Epithelial cell of proximal tubule (primary cell): ENCODE data around the gene ADM5. TPM values are rescaled to one million over a fixed set of nuclear protein-coding genes. Genes with fewer than 3 reads are reported as not detected.
A peak's percentile ranks its signal among the peaks of the same experiment; 100 is the strongest.

ENCODE experiments used
- DNase-seq: peaks from one replicate; pipeline ENCODE4 v3.0.0-alpha.2; 2011; ENCODE audit warnings: low read depth
- H3K4me3 ChIP-seq: 2 replicates; pipeline ENCODE4 v1.5.1; 2011; ENCODE audit warnings: low read depth, mild to moderate bottlenecking, low read length
- total RNA-seq: library from RNA; depleted of rRNA; stranded (reverse); fragments of >200 nt; gene quantifications from 2 replicates; pipeline ENCODE4 v1.2.3, GENCODE V29; 2015
- TF ChIP-seq, protein P1 (sequence below): conservative IDR thresholded peaks from 2 replicates; pipeline ENCODE4 v1.5.1; 2012; ENCODE audit warnings: low read depth, mild to moderate bottlenecking, low read length

The ADM5 gene
- total RNA-seq, 1 donor from 2014 or later, result 2.8 TPM

DNA sequence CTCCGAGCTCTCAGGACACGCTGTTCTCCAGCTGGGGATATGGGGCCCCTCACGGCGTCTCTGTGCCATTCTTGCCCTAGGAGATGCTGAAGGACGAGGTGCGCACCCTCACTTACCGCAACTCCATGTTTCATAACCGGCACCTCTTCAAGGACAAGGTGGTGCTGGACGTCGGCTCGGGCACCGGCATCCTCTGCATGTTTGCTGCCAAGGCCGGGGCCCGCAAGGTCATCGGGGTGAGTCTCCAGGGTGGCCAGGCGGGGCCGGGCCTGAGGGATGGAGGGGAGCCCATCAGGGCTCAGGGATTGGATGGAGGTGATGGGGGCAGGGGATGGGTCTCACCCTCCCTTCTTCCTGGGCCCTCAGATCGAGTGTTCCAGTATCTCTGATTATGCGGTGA lies 7.6 kb upstream of the ADM5 start:
- TF ChIP-seq, protein P1, sequence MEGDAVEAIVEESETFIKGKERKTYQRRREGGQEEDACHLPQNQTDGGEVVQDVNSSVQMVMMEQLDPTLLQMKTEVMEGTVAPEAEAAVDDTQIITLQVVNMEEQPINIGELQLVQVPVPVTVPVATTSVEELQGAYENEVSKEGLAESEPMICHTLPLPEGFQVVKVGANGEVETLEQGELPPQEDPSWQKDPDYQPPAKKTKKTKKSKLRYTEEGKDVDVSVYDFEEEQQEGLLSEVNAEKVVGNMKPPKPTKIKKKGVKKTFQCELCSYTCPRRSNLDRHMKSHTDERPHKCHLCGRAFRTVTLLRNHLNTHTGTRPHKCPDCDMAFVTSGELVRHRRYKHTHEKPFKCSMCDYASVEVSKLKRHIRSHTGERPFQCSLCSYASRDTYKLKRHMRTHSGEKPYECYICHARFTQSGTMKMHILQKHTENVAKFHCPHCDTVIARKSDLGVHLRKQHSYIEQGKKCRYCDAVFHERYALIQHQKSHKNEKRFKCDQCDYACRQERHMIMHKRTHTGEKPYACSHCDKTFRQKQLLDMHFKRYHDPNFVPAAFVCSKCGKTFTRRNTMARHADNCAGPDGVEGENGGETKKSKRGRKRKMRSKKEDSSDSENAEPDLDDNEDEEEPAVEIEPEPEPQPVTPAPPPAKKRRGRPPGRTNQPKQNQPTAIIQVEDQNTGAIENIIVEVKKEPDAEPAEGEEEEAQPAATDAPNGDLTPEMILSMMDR, result no peak

DNA sequence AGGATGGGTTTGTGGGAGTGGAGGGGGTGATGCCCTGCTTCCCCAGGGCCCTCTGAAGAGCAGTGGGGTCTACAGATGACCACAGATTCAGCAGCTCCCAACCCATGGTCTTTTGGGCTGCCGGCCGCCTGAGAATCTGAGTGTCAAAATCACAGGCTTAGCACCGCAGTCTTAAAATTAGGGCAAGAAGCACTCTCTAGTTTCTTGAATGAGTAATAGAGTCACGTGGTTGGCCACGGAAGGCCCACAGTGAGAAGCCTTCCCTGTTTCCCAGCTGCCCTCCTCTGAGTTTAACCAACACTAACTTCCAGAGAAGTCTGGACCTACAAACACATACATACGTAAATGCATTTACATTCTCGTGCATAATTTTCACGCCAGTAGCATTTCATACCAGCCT lies 7.1 kb upstream of the ADM5 start:
- DNase-seq, result no peak
- TF ChIP-seq, protein P1, result no peak
- no peak overlapping the region for H3K4me3 ChIP-seq

More for the DNA sequence above, 7.6 kb upstream of the ADM5 start:
- DNase-seq, result no peak
- no peak overlapping the region for H3K4me3 ChIP-seq

DNA sequence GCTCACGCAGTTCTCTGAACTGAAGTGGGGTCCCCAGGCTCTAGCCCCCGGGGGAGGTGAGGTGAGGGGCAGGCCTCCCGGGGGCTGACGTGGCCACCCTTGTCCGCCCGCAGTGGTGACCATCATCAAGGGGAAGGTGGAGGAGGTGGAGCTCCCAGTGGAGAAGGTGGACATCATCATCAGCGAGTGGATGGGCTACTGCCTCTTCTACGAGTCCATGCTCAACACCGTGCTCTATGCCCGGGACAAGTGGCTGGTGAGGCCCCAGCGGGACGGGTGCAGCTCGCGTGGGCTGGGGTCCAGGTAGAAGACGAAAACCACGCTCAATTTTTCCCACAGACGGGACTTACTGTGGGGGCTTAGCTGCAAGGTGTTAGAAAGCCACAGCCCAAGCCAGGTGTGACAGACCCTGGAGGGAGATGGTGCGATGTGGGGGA lies 5.6 kb upstream of the ADM5 start:
- no peak for DNase-seq

DNA sequence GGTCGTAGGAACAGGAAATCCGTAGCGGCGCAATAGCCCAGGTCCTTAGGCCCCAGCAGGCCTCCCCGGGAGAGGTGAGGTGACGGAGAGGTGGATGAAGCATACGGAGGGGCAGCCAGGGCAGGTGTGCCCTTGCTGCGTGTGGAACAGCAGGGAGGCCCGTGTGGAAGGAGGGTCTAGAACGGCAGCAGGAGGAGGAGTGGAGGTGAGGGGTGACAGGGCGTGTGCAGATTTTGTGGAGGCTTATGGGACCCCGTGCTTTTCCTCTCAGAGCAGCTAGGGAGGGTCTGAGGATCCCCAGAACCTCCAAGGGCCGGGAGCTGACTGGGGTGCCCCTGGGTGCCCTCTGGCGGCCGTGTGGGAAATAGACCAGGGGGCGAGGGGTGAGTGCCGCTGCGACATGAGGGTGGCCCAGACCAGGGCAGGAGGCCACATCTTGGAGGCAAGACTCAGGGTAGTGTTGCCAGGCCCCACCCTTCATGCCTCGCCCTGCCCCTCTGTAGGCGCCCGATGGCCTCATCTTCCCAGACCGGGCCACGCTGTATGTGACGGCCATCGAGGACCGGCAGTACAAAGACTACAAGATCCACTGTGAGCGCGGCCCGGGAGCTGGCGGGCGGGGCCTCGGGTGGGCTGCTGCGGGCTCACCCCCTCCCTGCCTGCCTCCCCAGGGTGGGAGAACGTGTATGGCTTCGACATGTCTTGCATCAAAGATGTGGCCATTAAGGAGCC lies 5.0 kb upstream of the ADM5 start:
- H3K4me3 ChIP-seq, result no peak overlapping the region
- TF ChIP-seq, protein P1, result peak; percentile 50
- DNase-seq, result no peak

More for the DNA sequence above, 5.6 kb upstream of the ADM5 start:
- TF ChIP-seq, protein P1, result no peak
- no peak overlapping the region for H3K4me3 ChIP-seq

DNA sequence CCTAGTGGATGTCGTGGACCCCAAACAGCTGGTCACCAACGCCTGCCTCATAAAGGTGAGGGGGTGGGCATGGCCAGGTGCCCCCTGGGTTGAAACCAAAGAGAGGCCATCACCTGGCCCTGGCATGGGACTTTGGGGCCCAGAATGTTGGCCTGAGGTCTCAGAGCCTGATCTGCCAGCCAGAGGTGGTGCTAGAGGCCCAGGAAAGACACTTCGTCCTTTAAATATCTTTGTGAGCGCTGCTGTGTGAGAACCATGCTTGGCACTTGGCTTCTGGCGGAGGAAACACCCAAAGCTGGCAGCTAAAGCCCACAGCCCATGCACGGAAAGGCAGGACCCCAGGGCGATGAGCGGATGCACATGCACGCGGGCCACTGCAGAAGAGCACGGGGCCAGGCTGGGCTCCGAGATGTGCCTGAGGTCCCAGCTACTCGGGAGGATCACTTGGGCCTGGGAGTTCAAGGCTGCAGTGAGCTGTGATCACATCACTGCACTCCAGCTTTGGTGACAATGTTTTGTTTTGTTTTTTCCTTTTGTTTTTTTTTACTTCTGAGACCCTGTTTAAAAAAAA lies 4.3 kb upstream of the ADM5 start:
- DNase-seq, result no peak
- TF ChIP-seq, protein P1, result no peak
- H3K4me3 ChIP-seq, result no peak overlapping the region

DNA sequence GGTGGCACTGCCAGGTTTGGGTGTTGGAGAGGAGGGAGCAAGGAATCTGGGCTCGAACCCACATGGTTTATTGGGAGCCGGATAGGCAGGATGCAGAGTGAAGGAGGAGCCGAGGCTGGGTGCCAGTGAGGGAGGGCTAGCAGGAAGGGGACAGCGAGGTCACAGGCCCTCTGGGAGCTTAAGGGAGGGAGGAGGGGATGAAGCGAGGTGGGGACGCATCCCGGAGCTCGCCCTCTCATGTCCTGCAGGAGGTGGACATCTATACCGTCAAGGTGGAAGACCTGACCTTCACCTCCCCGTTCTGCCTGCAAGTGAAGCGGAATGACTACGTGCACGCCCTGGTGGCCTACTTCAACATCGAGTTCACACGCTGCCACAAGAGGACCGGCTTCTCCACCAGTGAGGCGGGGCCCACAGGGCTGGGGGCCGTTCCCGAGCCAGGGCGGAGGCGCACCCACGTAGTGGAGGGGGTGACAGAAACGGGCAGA lies 3.5 kb upstream of the ADM5 start:
- TF ChIP-seq, protein P1, result no peak
- no peak overlapping the region for H3K4me3 ChIP-seq
- DNase-seq, result no peak
